GM19328 (cell line): Measurements from ENCODE around the gene MZT1.
"Not testable (repeated sequence)": the region's sequence is repeated elsewhere in the genome, so short reads cannot be mapped to it uniquely, and the experiment has no call there.

Experiments
- ATAC-seq: cut with Tn5 transposase; IDR thresholded peaks from one replicate; pipeline ENCODE4 v1.9.1; 2021; ENCODE audit warnings: mild to moderate bottlenecking, moderate library complexity; ENCODE audit not compliant: unreplicated experiment

Gene MZT1, protein sequence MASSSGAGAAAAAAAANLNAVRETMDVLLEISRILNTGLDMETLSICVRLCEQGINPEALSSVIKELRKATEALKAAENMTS

DNA sequence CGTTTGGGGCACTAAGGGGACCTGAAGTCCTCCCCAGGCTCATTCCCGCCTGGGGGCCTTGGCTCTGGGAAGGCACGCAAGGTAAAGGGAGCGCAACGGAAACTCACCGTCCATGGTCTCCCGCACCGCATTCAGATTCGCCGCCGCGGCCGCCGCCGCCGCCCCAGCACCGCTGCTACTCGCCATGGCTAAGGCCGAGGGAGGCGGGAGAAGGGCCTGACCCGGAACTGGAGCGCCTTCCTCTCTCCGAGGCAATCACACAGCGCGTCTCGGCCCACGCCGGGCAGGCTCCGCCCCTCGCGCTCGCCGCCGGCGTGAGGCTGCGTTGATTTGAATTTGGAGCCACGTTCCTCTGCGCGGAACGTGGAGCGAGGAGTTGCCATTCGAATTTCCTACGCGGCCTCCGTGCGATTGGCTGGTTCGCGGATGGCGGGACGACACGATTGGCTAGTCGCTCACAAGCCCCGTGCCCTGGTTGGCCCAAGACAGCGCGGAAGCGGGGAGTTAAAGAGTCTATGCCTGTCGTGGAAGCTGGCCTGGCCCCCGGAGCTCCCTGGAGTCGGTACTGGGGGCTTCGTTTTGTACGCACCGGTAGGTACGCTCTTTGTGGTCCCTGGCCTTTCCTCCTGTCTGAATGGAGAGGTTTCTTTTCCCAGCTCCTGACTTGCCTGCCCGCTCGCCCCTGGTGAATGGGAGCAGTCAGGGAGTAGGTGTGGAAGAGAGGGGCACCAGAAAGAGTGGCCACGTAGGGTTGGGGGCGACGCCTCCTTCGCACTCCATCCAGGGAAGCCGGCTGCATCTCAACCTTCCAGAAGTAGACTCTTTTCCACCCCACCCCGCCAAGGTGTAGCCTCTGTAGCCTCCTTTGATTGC, at the start of gene MZT1, which contains the start of gene BORA:
Gene MZT1, minus strand, starts transcription at position 213 of the 873 bp plus-strand sequence. Its CDS starts 27 bp downstream, at position 186.
Gene BORA, plus strand, starts transcription at position 507 of the 873 bp plus-strand sequence. CDS start 1,018 bp downstream, outside the sequence.
- peak; percentile 95 for ATAC-seq

- ATAC-seq, result no peak
Observed at GRCh38 chr13:72774019-72774418, 46.6 kb upstream of the MZT1 start.

GRCh38 chr13:72763411-72763810, 36.0 kb upstream of the MZT1 start:
- no peak for ATAC-seq

DNA sequence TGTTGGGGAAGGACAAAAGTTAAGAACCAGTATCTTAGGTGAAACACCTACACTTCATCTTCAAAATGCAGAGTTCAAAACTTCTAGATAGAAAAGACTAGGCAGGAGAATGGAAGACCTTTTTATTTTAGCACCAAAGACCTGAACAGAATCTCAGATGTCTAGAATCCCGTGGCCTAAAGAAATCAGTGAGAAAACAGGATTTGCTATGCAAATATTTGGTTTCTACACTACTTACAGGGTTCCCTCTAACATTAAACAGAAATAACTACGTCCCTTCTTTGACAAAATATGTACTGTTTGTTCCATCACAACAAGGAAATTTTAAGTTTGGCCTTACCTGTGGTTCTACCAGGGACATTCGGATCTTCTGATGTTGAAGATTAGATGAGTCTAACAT, 32.8 kb upstream of the MZT1 start:
- no peak for ATAC-seq

DNA sequence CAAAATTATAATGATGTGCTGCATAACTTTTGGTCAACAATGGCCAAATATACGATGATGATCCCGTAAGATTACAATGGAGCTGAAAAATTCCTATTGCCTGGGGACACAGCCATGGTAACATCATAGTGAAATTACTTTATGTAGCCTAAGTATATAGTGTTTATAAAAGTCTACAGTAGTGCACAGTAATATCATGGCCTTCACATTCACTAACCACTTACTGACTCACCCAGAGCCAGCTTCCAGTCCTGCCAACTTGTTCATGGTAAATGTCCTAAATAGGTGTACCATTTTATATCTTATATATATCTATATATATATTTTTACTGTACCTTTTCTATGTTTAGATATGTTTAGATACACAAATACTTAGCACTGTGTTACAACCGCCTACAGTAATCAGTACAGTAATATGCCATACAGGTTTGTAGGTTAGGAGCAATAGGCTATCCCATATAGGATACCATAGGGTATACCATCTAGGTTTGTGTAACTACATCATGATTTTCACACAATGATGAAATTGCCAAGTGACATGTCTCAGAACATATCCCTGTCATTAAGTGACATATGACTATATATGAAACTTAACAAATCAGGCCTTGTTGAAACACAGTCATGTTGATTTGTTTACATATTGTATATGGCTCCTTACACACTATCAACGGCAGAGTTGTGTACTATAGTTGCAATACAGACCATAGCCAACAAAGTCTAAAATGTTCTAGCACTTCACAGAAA, 30.5 kb upstream of the MZT1 start:
- no peak for ATAC-seq

DNA sequence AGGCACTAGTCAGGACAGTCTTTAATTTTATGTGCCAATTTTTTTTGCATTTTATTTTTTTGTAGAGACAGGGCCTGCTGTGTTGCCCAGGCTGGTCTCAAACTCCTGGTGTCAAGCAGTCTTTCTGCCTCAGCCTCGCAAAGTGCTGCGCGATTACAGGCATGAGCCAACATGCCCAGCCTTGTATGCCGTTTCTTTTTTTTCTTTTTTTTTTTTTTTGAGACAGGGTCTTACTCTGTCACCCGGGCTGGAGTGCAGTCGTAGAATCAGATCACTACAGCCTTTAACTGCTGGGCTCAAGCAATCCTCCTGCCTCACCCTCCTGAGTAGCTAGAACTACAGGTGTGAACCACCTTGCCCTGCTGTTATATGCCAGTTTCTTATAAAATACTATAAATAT, 26.7 kb upstream of the MZT1 start:
- no peak for ATAC-seq

DNA sequence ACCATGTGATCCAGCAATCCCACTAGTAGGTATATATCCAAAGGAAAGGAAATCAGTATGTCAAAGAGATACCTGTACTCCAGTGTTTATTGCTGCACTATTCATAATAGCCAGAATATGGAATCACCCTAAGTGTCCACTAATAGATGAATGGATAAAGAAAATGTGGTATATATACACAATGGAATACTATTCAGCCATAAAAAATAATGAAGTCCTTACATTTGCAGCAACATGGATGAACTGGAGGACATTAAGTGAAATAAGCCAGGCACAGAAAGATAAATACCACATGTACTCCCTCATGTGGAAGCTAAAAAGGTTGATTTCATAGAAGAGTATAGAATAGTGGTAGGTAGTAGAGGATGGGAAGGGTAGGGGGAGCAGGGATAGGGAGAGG, 23.8 kb upstream of the MZT1 start:
- no peak for ATAC-seq

DNA sequence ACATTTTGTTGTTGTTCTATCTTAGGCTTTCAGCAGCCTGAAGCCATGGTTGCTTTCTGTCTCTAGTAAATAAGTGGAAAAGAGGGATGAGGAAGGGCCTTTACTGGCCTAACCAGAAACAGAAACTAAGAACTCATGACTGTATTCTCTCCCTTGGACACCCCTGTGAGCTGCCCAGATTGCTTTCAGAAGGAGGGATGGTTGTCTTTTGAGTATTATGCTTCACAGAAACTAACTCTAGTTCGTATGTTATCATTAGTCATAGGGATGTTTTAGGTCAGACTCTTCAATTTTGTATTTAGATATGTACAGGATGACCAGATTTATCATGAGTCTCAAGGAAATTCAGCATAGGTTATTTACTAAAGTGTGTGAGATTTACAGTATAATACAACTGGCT, 17.8 kb upstream of the MZT1 start:
- no peak for ATAC-seq

DNA sequence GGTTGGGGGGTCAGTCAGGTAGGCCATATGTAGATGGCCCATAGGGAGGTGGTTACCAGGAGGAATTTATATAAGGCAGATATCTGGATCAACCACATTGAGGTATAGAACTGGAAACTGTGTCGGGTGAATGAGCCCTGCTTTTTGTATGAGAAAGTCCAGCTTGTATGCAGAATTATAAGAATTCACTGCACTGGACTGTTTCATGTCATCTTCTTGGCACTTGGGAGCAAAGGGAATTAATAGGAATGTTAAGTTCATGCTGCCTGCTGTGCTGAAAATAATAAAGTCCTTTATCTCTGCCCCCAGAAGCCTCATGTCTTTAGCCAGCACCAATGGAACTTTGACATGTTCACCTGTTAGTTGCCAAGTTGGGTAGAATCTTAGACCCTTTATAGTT, 12.6 kb upstream of the MZT1 start:
- ATAC-seq, result no peak

DNA sequence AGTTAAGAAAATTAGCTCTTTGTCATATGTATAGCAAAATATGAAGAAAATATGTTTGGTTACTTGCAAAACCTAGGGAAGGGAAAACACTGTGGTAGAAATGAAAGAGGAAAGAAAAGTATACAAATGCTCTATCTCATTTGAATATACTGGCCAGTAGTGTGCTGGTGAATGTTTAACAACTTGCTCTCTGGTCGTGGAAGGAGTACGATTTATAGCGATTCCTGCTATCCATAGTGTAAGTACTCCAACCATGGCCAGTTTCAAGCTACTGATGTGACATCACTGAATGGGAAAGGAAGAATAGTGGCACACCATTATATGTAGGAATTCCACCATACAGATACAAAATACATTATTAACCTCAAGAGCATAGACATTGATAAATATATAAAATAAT, 9.6 kb upstream of the MZT1 start:
- ATAC-seq, result no peak

GRCh38 chr13:72728290-72728605, 819 bp upstream of the MZT1 start:
- ATAC-seq, result no peak

GRCh38 chr13:72726726-72727416, 558 bp downstream of the MZT1 start:
- peak; percentile 14 for ATAC-seq

DNA sequence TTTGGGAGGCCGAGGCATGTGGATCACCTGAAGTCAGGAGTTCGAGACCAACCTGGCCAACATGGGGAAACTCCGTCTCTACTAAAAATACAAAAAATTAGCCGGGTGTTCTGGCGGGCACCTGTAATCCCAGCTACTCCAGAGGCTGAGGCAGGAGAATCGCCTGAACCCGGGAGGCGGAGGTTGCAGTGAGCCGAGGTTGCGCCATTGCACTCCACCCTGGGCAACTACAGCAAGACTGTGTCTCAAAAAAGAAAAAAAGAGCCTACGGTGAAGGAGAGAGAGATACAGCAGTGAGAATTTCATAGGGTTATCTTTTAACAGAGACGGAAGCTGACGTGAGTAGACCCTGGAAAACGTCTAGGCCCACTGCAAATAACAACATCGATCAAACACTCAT, 1.2 kb downstream of the MZT1 start:
- ATAC-seq, result not testable (repeated sequence)

GRCh38 chr13:72716776-72717175, 10.7 kb downstream of the MZT1 start:
- ATAC-seq, result no peak

DNA sequence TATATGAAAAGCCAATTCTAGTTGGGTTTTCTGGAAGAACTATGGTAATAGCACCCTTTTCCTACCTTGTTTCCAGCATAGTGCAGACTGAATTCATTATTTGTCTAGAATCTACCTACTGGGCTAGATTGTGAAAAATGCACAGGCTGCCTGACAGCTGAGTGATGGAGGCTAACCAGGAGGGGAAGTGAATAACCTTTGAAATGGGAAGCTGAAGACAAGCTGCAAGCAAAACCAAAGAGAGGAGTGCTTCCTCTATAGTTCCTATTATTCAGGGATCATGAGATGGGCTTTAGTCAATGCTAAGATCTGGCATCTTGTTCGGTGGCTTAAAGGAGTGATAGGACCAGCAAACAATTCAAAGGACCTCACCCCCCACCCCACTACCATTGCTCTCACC, 26.9 kb downstream of the MZT1 start:
- no peak for ATAC-seq

- ATAC-seq, result no peak
Observed at GRCh38 chr13:72698164-72698563, 29.3 kb downstream of the MZT1 start.

DNA sequence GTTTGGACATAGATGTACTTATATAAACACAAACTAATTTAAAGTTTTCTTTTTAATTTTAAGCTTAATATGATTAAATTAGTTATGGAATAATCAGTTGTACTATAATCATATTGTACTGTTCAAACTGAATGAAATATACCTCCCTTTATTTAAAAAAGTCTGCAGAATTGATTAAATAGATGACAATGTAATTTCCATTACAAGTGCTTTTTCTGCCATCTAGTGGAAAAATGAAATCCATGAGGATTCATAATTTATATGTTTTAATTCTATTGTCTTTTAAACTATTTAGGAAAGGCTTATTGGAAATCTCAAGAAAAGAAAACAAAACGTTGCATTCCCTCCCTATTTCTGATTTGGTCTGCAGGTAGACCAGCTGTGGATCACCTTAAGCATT, 30.9 kb downstream of the MZT1 start:
- no peak for ATAC-seq

DNA sequence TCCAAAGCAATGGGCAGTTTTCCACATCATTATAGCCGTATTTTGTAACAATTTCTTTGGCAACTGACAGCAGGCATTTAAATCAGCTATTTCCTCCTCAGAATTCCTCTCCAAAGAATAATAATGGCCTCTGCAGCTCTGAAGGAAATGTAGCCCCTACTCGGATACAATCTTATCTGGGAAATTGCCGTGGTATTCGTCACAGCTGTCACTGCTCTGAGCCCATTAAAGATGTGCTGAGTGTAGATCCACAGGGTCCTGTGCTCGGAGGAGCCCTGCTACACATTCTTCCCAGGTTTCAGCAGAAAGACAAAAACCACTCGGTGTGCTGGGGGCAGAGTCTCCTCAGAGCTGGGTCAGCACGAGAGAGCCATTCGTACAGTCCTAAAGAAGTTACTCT, 33.1 kb downstream of the MZT1 start:
- no peak for ATAC-seq

DNA sequence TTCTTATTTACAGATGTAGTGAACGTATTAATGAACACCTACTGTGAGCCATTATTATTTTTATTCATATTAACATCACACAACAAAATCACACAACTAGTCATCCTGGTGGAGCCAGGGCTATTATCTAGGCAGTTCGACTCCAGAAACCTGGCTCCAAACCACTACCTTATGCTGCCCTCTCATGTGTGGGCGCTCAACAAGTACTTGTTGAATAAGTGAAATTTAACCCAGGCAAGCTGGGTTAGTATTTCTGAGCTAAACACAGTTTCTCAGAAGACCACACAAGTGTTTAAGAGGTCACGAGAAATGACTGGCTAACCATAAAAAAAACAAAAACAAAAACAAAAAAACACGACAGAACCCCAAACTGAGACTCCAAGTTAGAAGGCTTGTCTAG, 33.6 kb downstream of the MZT1 start:
- ATAC-seq, result no peak

DNA sequence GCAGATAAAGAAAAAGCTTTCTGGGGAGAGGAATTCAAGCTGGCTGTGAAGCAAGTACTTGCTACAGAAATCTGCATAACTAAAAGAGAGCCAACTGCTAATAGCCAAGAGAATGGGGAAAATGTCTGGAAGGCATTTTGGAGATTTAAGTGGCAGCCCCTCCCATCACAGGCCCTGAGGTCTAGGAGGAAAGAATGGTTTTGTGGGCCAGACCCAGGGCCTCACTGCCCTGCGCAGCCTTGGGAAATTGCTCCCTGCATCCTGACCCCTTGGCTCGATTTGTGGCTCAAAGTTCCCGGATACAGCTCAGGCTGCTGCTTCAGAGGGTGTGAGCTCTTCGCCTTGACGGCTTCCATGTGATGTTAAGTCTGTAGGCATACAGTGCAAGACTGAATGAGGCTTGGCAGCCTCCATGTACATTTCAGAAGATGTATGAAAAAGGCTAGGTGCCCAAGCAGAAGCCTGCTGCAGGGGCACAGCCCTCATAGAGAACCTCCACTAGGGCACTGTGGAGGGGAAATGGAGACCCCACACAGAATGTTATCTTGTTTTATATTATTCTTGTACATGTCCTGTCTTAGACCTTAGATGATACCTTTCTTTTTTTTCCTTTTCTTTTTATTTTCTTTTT, 34.4 kb downstream of the MZT1 start:
- no peak for ATAC-seq

DNA sequence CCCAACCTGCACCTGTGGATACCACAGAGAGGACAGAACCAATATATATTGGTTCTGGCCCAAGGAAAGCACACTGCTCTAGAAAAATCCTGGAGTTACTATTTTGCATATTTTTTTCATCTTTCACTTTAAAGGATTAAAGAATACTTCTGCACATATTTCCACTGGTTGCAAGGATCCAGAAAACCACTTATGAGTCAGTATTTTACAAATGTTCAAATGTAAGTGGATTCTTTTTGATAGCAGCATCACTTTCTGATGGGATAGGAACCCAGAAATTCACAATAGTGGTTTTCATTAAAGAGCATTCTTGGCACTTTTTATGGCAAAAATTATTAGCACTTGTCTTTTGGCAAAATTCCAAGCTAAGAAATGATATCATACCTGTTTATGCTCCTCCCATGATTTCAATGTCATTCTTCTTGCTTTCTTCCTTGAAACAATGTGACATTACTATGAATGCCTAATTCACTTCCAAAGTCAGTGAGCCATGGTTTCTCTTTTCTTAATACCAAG, 38.2 kb downstream of the MZT1 start:
- ATAC-seq, result no peak
